CD4-positive, alpha-beta T cell treated with Interleukin-6 for 4 hours (primary cell): Measurements from ENCODE around the gene HYAL3.
"Not testable (repeated sequence)": the region's sequence is repeated elsewhere in the genome, so short reads cannot be mapped to it uniquely, and the experiment has no call there.

Experiments
- DNase-seq: peaks from one replicate; pipeline ENCODE4 v3.0.0-alpha.2; 2020; ENCODE audit warnings: mixed read lengths

HYAL3 gene

DNA sequence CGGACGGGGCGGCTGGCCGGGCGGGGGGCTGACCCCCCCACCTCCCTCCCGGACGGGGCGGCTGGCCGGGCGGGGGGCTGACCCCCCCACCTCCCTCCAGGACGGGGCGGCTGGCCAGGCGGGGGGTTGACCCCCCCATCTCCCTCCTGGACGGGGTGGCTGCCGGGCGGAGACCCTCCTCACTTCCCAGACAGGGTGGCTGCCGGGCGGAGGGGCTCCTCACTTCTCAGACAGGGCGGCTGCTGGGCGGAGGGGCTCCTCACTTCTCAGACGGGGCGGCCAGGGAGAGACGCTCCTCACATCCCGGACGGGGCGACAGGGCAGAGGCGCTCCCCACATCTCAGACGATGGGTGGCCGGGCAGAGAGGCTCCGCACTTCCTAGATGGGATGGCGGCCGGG, 12.8 kb upstream of the HYAL3 start:
- not testable (repeated sequence) for DNase-seq

DNA sequence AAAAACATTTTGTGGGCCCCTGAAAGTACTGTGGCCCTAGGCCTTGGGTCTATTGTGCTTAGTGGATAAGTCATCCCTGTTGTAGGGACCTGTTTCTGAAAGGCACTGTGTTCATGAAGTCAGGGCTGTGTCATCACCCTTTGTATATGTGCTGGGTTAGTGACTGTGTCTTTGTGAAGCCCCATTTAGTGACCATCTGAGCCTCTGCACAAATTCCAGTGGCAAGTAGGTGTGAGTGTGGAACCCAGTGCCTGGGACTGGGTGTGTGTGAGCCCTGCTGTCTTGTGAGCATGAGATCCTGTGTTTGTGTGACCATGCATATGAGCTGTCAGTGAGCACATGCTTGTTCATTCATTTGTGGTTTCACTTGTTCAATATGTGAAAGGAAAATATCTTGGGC, 5.4 kb upstream of the HYAL3 start:
- DNase-seq: no peak

DNA sequence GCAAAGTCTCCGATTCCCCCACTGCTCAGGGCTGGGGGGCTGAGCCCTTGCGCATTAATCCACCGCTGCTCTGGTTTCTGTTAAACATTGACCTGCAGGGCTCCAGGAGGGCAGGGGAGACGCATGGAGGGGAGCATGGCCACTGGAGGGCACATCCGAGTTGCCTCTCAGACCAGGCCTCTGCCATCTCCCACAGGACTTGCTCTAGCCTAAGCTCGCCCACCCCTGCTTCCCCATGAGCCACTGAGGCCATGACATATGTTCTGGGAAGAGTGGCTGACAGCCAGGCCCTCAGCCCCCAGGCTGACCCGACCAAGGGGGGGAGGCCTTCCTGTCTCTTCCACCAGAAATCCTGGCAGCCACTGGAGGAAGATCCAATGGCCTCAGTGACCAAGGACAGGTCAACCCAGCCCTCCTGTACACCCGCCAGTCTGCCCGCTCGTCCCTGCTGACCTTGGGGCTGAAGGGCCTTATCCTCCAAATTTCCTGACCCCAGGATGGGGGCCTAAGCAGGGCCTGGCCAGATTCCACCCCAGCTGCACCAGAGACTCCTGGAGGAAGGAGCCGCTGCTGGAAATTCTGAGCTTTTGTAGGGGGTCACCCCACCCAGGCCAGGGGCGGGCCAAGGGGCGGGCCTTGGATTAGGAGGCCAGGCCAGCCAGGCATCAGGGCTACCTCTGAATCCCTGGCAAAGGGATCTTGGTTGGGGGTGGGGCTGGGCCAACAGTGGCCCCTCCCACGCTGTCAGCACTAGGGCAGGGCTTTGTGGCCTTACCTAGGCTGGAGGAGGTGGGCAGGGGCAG, 4.0 kb upstream of the HYAL3 start, which contains the start of gene HYAL1:
Gene HYAL1 (minus strand): TSS at position 562 of the 803 bp plus-strand sequence. CDS start 618 bp downstream, outside the sequence.
- DNase-seq: no peak

DNA sequence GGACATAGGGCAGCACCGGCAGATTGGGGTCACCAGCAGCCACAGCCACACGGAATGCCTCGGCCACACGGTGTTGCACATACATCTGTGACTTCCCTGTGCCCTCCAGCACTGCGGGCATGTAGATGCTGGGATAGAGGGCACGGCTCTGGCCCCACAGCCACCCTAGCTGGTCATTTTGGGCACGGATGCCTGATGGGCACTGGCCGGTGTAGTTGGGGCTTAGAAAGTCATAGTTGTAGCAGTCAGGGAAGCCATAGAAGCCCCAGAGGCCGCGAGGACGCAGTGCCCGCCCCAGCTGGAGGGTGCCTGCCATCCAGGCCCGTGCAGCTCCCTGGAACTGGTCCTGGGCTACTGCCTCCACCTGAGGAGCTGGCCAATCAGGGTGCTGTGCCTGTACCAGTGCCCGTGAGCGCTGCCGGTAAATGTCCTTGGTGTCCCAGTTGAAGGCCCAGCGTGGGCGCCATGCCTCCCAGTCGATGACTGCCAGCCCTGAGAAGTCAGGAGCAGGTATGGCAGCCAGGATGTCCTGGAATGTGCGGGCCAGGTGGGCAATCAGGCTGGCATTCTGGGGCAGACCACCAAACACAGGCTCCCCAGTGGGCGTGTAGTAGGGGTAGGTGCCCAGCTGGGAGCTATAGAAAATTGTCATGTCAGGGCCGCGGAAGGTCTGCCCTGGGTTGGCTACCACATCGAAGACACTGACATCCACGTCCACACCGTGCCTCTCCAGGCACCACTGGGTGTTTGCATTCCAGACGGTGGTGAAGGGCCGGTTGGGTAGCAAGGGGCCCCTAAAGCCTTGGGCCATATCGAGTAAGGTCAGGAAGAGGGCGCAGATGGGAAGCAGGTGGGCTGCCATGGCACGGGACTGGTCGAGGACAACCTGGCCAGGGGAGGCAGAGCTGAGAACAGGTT, 3.1 kb upstream of the HYAL3 start:
- DNase-seq: no peak

DNA sequence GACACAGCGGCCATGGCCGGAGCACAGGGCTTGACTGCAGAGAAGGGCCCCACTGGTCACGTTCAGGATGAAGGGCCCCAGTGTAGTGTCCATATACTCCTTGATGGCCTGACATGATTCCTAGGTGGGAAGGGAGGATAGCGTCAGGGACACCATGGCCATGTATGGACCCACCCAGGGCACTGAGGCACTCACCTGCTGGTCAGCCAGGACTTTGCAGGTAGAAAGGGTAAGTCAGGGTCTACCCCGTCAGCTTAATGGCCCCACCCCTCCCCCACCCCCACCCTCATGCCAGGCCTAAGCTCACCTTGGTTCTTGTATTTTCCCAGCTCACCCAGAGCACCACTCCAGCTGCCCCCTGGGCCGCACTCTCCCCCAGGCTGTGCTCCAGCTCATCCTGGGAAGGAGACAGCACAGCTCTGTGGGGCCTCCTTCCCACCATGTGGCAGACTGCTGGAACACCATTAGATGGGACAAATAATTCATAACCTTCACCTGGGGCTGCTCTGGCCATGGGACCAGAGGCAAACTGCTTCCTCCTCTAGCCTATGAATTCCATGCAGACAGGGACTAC, 1.6 kb upstream of the HYAL3 start:
- no peak for DNase-seq

DNA sequence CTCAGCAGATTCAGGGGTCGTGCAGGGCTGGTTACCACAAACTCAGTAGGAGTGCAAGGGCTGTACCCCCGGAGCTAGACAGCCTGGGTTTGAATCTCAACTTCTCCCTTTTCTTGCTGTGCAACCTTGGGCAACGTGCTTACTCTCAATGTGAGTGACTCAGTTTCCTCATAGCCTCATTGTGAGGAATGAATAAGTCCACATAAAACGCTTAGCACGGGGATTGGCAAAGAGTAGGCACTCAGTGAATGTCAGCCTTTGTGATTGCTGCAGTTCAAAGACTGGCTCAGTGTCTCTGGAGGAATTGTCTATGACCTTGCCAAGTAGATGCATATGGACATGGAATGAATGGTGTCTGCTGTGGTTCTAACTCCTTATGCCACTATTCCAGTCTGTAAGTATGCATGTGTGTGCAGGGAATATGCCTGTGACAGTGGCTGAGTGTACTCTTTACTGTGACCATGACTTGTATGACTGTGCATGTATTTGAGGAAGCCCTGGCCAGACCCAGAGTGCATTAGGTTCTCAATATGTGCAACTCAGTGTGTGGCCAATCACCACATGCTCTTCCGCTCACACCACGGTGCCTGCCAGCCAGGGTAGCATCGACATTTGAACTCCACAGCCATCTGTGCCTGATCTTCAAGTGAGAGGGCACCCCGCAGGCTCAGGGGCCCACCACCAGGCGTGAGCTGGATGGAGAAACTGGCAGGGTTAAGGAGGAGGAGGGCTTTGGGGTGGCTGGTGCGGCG, 900 bp upstream of the HYAL3 start:
- DNase-seq: no peak

DNA sequence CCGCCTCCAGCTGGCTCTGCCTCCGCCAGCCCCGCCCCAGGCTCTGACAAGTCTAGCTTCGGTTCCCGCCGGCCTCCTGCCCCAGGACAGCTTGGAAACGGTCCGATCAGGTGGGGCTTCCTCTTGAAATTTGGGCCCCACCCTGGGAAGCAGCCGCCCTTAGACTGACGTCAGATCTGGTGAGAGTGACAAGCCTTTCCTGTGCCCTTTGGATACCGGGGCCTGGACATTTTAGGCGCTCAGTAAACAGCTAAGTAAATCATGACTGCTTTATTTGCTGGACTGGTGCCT, 378 bp upstream of the HYAL3 start:
- no peak for DNase-seq

DNA sequence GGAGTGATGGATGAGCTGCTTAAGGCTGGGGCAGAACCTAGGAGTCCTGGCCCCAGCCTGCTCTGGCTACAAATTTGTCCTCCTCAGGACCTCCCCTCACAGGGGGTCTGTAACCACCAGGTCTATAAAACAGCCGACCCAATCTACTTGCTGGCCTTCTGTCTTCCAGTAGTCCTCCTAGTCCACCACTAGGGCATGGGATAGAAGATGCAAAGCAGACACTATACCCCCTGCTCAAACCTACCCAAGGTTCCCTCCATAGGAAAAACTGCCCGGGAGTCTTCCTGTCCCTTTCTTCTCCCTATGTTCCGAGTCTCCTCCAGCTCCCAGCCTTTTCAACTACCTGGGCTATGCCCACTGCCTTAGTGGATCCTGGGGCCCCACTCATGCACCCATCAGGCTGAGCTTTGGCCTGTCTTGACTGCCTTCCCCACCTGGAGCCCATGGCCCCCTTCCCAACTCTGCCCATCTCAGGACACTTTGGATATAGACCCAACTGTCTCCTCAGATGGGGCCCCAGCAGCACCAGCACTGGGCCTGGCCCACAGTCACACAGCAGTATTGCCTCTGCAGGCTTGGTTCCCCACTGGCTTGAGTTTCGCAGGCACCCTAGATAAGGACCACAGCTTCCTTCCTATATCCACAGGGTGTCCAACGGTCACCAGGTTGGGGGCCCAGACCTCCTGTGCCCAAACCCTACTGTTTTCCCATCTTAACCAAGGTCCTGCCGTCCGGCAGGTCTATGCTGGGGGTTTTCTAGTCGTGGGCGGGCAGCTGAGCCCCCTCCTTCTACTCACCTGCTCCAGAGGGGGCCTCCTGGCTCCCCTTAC, 1.1 kb downstream of the HYAL3 start:
- DNase-seq: no peak

DNA sequence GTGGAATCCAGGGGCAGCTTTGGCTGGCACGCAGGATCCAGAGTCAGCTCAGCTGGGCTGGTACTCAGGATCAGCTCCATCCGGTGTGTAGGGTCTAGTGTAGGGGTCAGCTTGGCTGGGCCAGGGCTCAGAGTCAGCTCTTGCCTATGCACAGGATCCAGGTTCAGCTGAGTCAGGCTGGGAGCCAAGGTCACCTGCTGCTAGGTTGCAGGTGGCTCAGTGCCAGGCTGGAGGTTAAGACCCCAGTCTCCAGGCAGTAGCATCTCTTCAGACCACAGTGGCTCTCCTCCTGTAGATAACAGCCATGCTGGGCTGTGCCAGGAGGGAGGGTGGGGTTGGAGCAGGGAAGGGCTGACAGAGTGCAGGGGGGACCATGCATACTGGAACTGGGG, 1.8 kb downstream of the HYAL3 start:
- no peak for DNase-seq

DNA sequence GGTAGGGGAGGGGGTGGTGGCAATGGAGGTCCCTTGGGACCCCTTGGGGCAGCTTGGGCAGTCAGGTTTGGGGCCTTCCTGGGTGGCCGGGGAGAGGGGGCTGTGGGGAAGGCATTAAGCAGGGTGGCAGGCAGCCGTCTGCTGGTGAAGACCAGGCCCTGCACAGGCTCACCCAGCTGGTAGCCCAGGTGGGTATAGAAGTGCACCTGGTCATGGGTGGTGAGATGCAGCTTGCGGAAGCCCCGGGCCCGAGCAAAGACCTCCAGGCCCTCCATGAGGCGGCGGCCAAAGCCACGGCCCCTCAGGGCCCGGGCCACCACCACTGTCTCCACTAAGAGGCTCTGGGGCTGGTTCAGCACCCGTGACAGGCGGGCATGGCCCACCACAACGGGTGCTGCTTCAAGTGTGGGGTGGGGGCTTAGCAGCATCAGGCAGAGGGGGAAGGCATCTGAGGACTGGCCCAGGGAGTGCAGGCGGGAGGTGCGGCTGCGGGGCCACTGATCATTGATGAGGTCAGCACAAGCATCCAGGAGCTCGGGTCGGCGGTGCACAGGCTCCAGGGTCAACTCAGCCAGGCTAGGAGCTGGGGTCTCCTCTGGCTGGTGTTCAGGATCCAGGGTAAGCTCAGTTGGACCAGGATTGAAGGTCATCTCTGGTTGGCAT, 2.4 kb downstream of the HYAL3 start:
- DNase-seq: no peak

DNA sequence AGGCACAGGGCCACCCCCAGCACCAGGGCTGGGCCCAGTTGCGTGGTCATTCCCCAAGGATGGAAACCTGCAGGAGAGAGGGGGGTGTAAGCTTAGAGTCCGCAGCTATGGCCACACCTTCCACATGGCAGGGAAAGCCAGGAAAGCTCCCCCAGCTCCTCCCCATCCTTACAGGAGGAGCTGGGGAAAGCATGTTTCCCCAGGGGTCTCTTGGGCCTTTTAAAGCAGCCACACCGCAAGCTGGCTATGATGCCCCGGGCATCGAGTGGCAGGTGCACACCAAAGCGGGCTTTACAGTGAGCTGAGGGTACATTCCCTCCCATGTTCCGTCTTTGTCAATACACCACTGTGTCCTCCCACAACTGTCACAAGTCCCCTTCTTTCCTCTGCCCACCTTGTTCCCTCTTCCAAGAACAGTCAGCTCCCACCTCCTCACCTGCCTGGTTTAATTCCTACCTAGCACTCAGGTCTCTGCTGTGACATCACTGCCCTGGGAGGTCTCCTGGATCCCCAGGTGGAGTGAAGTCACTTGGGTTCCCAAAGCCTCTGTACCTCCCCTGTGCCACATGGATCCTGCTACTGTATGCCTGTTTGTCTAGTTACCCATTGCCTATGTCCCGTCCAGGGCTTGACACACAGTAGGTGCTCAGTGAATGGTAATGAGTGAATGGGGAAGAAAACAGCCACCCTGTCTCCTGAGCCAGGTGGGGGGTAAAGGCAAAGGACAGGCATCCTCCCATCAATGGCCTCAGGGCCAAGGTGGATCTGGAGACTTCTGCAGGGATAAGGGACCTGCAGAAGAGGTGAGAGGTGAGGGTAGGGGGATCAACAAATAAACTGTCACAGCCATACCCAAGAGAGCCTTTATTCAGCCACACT, 3.4 kb downstream of the HYAL3 start:
- no peak for DNase-seq

DNA sequence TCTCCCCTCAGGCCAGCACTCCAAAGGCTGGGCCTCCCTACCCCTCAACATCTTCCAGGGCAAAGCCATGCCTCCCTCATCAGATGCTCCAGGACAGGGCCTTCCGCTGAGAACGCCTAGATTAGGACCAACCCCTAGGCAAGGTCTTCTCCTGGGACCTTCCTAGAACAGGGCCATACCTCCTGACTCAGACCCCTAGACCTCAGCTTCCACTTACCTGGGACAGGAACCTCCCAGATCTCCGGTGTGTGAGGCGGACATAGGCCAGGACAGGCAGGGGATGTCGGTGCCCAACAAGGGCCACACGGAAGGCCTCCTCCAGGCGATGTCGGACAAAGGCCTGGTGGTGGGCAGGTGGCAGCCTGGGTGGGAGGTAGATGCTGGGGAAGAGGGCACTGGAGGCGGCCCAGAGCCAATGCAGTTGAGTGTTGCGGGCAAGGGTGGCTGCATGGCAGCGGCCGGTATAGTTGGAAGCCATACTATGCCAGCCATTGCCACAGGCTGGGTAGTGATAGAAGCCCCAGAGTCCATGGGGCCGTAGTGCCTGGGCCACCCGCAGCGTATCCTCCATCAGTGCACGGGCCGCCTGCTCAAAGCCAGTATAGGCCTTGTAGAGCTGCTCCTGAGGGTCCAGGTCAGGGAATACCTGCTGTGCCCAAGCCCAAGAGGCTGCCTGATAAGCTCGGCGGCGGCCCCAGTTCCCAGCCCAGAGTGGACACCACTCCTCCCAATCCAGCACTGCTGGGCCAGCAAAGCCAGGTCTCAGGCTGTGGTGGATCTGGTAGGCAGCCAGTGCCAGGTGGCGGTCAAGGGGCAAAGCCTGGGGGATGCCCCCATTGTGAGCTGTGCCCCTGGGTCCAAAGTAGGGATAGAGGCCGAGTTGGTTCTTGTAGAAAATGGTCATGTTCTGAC, 4.5 kb downstream of the HYAL3 start:
- DNase-seq: no peak

DNA sequence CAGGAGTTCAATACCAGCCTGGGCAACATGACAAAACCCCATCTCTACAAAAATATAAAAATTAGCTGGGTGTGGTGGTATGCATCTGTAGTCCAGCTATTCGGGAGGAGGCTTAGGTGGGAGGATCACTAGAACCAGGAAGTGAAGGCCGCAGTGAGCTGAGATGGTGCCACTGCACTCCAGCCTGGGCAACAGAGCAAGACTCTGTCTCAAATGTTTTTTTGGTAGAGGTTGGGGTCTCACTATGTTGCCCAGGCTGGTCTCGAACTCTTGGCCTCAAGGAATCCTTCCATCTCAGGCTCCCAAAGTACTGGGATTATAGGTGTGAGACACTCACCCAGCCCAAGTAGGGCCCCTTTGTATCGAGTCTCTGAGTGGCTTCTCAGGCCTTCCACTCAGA, 5.1 kb downstream of the HYAL3 start:
- DNase-seq: no peak

DNA sequence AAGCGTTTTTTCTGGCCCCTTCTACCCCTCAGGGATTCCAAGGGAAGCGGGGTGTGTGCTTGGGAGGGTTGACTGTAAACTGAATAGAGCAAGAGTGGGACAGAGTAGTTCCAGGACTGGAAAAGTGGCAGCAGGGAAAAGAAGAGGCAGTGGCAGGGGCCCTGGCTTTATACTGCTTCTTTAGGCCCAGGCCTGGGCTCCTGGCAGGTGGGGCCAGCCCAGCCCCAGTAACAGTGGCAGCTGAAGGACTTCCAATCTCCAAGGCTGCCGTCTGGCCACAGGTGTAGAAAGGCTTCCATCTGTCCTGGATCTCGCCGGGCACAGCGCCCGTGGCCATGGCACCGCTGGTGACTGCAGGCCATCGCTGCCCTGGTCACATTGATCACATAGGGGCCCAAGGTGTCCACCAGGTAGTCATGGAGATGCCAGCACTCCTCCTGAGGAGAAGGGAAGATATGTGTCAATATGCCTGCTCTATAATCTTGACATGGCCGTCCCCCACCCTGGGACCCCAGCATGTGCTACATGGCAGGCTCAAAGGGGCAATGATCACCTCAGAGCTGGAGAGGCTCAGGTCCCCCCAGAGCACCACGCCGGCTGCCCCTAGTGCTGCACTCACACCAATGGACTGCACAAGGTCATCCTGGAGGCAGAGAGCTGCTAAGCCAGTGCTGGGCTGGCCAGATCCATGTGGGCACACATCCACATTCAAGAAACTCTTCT, 6.0 kb downstream of the HYAL3 start:
- no peak for DNase-seq

DNA sequence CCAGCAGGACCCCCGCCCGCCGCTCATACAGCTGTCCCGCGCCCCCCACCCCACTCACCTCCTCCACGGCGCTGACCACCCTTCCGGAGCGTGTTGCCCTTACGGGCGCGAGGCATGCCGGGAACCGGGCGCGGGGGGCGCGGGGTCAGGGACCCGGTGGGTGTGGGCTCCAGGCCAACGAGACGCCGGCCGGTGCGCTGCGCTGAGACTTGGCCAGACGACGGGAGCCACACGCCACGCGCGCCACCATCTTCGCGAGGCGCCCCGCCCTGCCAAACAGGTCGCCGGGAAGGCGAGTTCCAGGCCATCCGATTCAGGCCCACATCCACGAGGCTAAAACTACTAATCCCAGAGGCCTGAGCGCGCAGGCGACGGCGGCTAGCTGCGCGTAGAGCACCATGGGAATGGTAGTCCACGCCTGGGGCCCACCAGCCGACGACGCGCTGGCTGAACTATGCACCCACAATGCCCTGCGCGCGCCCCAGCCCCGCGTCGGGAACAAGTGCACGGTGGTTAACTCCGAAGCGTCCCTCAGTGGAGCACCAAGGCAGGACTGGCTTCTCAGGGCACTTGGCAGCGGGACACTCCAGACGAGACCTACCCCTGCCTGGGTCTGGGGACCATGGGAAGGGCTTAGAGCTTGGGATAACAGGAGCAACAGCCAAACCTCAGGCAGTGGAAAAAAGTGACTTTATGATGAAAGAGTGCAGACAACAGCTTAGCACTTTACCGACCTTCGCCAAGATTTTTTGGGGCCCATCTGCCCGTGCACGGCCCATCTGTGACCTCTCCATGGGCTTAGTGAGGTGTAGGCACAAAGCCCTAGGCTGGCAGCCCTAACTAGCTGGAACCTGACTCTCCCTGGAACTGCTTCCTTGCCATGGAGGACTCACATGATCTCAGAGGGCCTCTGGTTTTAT, 6.8 kb downstream of the HYAL3 start, which contains the start of gene IFRD2:
Gene IFRD2 (minus strand): TSS at position 271 of the 920 bp plus-strand sequence. CDS start 155 bp downstream, at position 116.
- DNase-seq: peak; percentile 97

DNA sequence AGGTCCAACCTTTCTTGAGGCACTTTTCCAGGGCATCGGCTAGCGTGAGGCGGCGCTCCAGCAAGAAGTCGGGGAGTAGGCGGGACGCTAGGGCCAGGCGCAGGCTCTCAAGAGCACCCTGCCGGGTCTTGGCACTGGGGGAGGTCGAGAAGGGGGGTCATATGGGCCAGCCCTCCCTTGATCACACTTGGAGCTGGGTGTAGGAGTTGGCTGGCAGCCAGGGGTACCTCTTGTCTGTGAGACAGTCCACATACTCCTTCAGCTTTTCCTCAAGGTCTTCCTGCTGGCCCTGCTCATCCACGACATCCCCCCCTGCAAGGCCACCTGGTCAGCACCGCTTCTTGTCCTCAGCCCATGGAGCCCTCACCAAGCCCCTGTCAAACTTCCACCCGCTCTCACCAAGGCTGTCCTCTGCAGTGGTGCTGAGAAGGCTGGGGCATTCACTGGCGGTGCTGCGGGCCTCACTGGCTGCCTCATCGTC, 9.0 kb downstream of the HYAL3 start:
- DNase-seq: no peak

DNA sequence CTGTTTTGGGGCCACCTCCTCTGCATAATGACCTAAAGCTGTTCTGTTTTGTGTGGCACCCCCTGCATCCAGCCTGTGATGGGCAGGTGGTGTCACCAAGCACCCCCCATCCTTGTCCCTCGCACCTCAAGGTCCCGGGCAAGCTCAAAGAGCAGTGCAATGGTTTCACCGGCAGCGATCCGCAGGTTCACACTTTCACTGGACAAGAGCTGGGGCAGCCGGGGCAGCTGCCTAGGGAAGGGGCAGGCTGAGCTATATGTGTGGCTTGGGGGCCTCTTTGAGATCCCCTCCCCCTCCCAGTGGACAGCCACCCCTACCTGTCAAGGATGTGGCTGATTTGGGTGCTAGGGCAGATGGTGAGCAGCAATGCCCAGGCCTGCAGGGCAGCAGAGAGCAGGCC, 10.1 kb downstream of the HYAL3 start:
- no peak for DNase-seq
